ENCODE results near the gene SLC1A3. TPM values are rescaled to one million over a fixed set of nuclear protein-coding genes. Genes with fewer than 3 reads are reported as not detected.

The SLC1A3 gene
- total RNA-seq, 1 donor from 2014 or later, result 24.2 TPM

DNA sequence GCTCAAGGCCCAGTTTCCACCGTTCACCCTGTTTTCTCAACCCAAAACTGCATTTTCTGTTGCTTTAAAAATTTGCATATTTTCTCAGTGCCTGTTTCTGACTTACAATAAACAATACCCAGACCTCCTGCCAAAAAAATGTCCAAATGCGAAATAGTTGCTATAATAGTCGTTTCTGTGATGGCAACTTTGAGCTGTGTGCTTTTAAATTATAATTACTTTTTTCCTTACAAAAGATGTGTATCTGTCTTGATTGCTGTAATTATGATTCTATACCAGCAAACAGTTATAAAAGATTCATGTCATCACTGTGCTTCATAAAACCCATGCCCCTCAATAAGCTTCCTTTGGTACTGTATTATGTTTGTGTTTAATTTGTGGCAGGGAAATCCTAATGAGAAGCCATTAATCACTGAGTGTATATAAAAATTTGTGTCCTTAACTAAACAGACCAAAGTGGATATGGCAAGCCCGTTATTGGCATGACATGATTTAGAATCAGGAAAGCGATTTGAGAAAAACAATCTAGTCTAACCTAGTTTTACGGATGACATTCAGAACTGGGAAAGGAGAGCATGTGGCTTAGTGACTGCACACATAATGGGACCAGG is 5.4 kb upstream of the SLC1A3 start:
- peak; percentile 42 for DNase-seq

DNA sequence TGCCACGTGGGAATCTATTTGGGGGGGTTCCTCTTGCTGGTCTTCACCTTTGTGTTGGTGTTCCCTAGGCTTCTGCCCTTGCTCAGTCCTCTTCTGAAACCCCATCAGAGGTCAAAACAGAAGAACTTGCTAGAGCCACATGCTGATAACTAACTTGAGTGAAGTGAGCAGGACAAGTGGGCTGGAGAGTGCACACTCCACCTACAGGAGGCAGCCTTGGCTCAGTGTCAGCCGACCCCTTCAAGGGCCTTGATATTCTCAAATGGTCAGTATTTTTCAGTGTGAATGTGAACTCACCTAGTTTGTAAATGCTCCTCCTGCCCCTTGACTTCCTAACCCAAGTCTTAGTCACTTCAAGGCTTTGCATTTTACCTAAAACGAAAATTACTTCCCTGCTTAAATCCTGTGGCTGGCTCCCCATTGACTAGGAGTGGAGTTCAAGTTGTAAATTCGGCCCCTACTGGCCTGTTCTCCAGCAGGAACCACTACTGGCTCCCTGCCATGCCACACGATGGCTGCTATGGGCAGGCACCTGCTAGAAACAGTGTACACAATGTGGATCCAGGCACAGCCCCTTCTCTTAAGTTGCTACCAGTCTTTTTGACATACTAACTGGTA is 3.6 kb upstream of the SLC1A3 start:
- DNase-seq, result no peak

DNA sequence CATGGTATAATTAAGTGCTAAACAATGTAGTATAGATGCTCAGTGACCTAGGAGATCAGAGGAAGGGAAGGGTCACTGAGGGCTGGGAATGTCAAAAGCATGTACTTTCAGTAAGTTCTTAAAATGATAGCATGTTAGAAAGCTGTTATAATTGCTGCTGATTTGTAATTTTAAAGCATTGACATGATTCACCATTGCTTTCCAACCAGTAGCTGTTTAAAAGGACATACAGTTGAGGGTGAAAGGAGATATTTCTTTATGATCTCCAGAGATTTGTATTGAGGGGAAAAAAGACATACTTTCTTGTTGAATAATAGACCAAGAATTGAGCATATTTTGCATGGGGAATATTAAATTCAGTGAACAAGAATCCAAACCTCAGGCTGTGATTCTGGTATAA is 1.2 kb upstream of the SLC1A3 start:
- DNase-seq, result no peak

DNA sequence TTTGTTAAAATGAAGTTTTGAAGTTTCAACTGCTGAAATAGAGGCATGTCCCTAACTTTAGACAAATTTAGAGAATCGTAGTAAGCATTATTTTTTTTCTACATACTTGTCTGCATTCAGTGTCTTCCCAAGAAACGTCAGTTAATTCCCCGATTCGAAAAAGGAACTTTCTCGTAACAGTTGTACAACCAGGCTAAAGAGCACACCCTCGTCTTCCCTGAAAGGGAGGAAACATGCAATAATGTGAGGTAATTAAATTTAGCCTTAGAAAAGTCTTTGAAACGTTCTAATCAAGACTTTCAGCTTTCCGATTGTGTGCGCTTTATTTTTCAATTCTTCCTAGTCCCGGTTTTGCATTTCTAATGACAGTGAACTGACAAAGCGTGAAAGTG is 374 bp upstream of the SLC1A3 start:
- no peak for DNase-seq

DNA sequence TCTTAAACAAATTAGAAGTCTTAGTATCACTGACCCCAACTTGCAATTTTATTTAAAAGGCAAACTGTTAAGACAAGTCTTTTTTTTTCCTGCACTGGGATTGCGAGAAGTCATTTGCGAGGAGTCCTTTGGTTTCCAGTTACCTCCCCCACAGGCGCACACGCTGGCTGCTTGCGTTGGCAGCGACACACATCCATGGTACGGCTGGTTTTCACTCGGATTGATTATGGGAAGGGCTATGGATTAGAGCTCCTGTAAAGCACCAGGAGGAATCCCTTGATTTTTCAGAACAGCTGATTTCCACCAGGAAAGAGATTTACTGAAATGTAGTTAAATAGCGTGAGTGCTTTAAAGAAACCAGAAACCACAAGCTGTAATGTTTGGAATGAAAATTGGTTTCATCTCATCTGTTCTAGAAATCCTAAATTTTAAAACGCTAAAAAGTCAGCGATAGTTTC is 737 bp downstream of the SLC1A3 start:
- peak; percentile 79 for DNase-seq

DNA sequence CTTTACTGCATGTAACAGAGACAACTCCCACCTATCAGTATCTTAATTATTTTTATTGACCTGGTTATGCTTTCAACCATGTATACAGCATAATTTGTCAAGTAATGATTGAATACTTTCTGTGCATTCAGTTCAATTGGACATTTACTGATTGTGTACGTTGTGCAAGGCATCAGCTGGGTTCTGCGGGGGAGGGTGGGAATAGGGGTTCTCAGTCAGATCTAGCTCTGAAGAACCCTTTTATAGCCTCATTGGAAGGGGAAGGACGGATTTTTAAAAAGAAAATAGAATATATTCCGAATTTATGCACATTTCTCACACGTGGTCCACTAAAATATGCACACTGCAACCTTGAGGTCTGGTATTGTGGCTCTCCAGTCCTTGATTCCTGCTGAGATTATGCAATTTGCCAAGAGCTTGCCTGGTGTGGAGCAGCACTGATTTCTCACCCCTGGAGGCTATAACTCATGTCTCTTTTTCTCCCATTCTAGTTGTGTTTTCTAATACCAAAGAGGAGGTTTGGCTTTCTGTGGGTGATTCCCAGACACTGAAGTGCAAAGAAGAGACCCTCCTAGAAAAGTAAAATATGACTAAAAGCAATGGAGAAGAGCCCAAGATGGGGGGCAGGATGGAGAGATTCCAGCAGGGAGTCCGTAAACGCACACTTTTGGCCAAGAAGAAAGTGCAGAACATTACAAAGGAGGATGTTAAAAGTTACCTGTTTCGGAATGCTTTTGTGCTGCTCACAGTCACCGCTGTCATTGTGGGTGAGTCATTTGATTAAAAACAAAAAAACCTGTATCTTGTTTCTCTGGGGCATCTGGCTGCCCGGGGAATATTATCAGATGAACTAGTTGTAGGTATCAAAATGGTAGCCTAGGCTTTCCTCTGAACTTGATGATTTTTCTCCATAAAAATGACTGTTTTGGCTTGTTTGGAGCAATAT is 1.7 kb downstream of the SLC1A3 start:
- DNase-seq, result no peak

DNA sequence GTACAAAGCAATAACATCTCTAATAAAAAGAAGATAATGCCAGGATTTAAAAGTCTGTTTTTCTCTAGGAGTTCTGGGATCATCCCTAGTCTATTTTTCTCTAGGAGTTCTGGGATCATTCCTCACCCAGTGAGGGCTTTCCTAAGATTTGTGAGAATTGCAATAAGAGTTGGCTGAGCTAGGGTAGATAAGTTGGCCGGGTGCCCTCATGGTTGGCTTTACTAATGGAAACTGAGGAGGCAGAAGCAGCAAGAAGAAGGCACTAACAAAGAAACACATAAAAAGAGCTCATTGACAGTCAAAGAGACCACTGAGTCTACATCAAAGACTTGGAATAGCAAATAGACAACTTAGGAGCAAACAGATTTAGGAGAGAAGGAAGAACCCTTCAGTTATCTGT is 4.2 kb downstream of the SLC1A3 start:
- no peak for DNase-seq

GRCh38 chr5:36611520-36612274 is 5.3 kb downstream of the SLC1A3 start:
- no peak for DNase-seq

GRCh38 chr5:36613241-36613640 is 6.8 kb downstream of the SLC1A3 start:
- DNase-seq, result no peak

DNA sequence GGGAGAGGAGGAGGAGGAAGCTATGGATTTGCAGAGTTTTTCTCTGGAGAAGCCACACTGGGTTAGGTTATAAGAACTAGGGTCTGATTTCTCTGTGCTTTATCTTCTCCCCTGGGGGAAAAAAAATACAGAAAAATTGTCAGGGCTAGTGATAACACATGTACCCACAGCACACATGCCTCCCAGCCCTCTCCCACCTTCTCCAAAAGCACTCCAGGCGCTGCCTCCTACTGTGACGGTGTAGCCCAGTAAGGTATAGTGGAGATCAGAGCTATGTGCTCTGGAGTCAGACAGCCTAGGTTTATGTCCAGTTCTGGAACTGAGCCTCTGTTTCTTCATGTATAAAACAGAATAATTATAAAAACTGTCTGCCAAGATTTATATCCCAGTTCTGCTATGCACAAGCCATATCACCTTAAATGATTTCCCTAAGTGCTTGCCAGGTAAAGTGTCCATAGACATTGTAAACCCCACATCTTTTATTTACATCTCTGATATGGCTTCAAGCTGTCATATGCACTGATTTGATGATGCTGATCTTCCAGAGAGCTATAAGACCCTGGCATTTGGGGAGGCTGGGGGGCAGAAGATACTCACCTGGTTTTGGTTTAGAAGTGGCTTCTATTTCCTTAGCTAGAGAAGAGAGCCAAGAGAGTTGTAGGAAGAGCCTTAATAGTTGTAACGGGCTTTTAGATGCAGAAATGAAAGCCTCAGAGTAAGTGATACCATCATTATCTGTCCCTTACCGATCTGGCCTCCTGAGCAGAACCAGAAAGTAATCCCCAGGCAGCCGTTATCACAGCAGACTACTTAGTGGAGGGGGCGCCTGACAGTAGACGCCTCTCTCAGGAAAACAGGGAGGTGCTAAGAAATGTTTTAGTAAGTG is 7.6 kb downstream of the SLC1A3 start:
- no peak for DNase-seq

DNA sequence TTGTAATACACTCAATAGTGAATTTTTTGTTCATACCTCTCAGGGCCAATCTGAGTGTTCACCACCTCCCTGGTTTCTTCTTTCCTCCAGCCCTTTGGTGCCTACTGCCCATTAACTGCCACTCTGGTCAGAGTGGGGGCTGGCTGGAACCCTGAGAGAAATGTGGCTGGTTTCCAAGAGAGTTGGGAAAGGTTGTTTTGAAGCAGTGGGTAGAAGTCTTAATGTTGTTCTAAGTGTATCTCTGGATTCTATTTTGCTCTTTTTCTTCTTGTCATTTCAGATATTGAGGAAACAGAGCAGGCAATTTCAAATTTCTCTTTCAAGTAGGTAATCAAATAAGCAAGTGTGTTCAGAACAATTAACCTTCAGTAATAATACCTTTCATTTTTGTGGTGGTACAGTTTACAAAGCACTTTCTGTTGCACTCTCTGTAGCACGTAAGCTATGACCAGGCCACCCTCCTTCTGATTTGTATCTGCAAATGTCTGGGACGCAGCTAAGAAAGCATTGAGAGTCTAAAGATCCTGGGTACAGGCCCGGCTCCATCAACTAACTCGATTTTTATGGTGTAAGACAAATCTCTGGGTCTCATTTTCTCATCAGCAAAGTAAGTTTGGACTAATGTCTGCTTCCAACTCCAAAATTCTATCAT is 8.4 kb downstream of the SLC1A3 start:
- no peak for DNase-seq

- DNase-seq, result no peak
Measured at GRCh38 chr5:36619012-36619635, 12.7 kb downstream of the SLC1A3 start.

GRCh38 chr5:36621985-36622384 is 15.6 kb downstream of the SLC1A3 start:
- DNase-seq, result no peak

GRCh38 chr5:36623832-36624231 is 17.4 kb downstream of the SLC1A3 start:
- DNase-seq, result no peak

- DNase-seq, result no peak
Measured at GRCh38 chr5:36624277-36624676, 17.9 kb downstream of the SLC1A3 start.

DNA sequence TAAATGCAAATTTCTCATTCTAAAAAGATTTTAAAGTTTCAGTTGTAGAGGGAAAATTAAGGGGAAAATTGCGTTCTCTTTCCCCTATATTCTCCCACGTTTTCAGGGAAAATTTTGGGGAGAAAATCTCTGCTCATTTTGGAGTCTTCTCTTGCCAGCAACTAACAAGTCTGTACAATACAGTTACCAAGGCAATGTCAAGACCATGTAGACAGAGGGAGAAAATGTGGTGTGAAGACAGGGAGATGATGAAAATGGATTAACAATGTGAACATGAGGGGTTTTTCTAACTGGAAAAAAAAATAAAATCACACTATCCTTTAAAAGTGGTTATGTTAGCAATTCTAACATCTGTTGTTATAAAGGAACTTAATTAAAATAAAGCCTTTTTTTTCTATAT is 22.3 kb downstream of the SLC1A3 start:
- no peak for DNase-seq

GRCh38 chr5:36629729-36630128 is 23.3 kb downstream of the SLC1A3 start:
- no peak for DNase-seq

- DNase-seq, result no peak
Measured at GRCh38 chr5:36630201-36631145, 24.1 kb downstream of the SLC1A3 start.

- DNase-seq, result no peak
Measured at GRCh38 chr5:36631154-36631553, 24.7 kb downstream of the SLC1A3 start.

Measured in tongue (tissue), 2 donors.